Tibial nerve (tissue), 3 donors: ENCODE data around the gene AP1M2.

ENCODE experiments used
- CTCF ChIP-seq, 5 experiments: fragments of 200-600 bp in 3 of 5; fragments of 450-650 bp in 2 of 5; sonication (generic) in 3 of 5; IDR thresholded peaks; one replicate each; pipeline ENCODE4 v1.5.1; 2016 to 2019; ENCODE audit warnings: antibody characterized with exemption in 5 of 5, mild to moderate bottlenecking in 3 of 5, moderate library complexity in 2 of 5
- POLR2A ChIP-seq, 2 donors: fragments of 450-650 bp; IDR thresholded peaks; one replicate each; pipeline ENCODE4 v1.6.1; 2017; ENCODE audit warnings: antibody characterized with exemption in 2 of 2, mild to moderate bottlenecking in 2 of 2, moderate library complexity in 2 of 2

GRCh38 chr19:10523135-10523636, 63.9 kb downstream of the AP1M2 start:
- TF ChIP-seq POLR2A (IDR thresholded peaks at IDR 0.05) (no peak), CTCF (IDR thresholded peaks at IDR 0.05) (no peak)
